Activated effector memory CD4-positive, alpha-beta T cell treated with anti-CD3 and anti-CD28 coated beads, Interleukin-2, amount 50 U/mL, for 16 hours (primary cell): ENCODE measurements around the gene IDI2.
"Not testable (repeated sequence)": the region's sequence is repeated elsewhere in the genome, so short reads cannot be mapped to it uniquely, and the experiment has no call there.

ENCODE experiments used
- DNase-seq: peaks from one replicate; pipeline ENCODE4 v3.0.0-alpha.2; 2020

The IDI2 gene

GRCh38 chr10:1045415-1045814 is 19.8 kb upstream of the IDI2 start:
- no peak for DNase-seq

- DNase-seq: no peak
Observed at GRCh38 chr10:1044964-1045363, 19.3 kb upstream of the IDI2 start.

- no peak for DNase-seq
Observed at GRCh38 chr10:1044146-1044545, 18.5 kb upstream of the IDI2 start.

- peak; percentile 77 for DNase-seq
Observed at GRCh38 chr10:1043532-1043995, 17.9 kb upstream of the IDI2 start.

GRCh38 chr10:1041514-1041913 is 15.9 kb upstream of the IDI2 start:
- no peak for DNase-seq

- no peak for DNase-seq
Observed at GRCh38 chr10:1040133-1040532, 14.5 kb upstream of the IDI2 start.

GRCh38 chr10:1038769-1039168 is 13.1 kb upstream of the IDI2 start:
- DNase-seq: not testable (repeated sequence)

- no peak for DNase-seq
Observed at GRCh38 chr10:1037098-1037497, 11.4 kb upstream of the IDI2 start.

GRCh38 chr10:1036341-1036791 is 10.7 kb upstream of the IDI2 start:
- DNase-seq: peak; percentile 79

GRCh38 chr10:1035201-1035600 is 9.5 kb upstream of the IDI2 start:
- DNase-seq: no peak

GRCh38 chr10:1034758-1035157 is 9.1 kb upstream of the IDI2 start:
- DNase-seq: no peak

GRCh38 chr10:1033601-1034000 is 7.9 kb upstream of the IDI2 start:
- DNase-seq: no peak

GRCh38 chr10:1029838-1030237 is 4.2 kb upstream of the IDI2 start:
- no peak for DNase-seq

- no peak for DNase-seq
Observed at GRCh38 chr10:1026578-1026977, 919 bp upstream of the IDI2 start.

GRCh38 chr10:1024103-1024502 is 1.6 kb downstream of the IDI2 start:
- no peak for DNase-seq

- no peak for DNase-seq
Observed at GRCh38 chr10:1022413-1022812, 3.2 kb downstream of the IDI2 start.

- DNase-seq: no peak
Observed at GRCh38 chr10:1020958-1021357, 4.7 kb downstream of the IDI2 start.

GRCh38 chr10:1020460-1020859 is 5.2 kb downstream of the IDI2 start:
- no peak for DNase-seq

- no peak for DNase-seq
Observed at GRCh38 chr10:1019362-1019761, 6.3 kb downstream of the IDI2 start.

GRCh38 chr10:1015688-1016087 is 10.0 kb downstream of the IDI2 start:
- DNase-seq: no peak

- DNase-seq: no peak
Observed at GRCh38 chr10:1011696-1012095, 14.0 kb downstream of the IDI2 start.

GRCh38 chr10:1010703-1011102 is 15.0 kb downstream of the IDI2 start:
- no peak for DNase-seq

GRCh38 chr10:1009947-1010346 is 15.7 kb downstream of the IDI2 start:
- DNase-seq: not testable (repeated sequence)

GRCh38 chr10:1009071-1009494 is 16.6 kb downstream of the IDI2 start:
- DNase-seq: no peak

GRCh38 chr10:1007583-1007982 is 18.1 kb downstream of the IDI2 start:
- no peak for DNase-seq

GRCh38 chr10:1006573-1006972 is 19.1 kb downstream of the IDI2 start:
- peak; percentile 24 for DNase-seq
